HG03575 (cell line): ENCODE results near the gene HIGD1C.

Experiments used
- ATAC-seq: cut with Tn5 transposase; IDR thresholded peaks from one replicate; pipeline ENCODE4 v1.9.1; 2021; ENCODE audit not compliant: unreplicated experiment, insufficient number of reproducible peaks, low FRiP score; ENCODE audit errors: extremely low read depth

HIGD1C gene

GRCh38 chr12:50979369-50980052 is 27.2 kb downstream of the HIGD1C start:
- ATAC-seq: no peak

GRCh38 chr12:50980545-50980944 is 28.2 kb downstream of the HIGD1C start:
- ATAC-seq: no peak

GRCh38 chr12:50981319-50982239 is 29.2 kb downstream of the HIGD1C start:
- ATAC-seq: no peak

GRCh38 chr12:50984586-50985298 is 32.4 kb downstream of the HIGD1C start:
- no peak for ATAC-seq

GRCh38 chr12:50985322-50985721 is 33.0 kb downstream of the HIGD1C start:
- no peak for ATAC-seq

GRCh38 chr12:50986966-50987737 is 34.8 kb downstream of the HIGD1C start:
- ATAC-seq: no peak

- ATAC-seq: no peak
Measured at GRCh38 chr12:50988051-50988450, 35.7 kb downstream of the HIGD1C start.

- no peak for ATAC-seq
Measured at GRCh38 chr12:50988871-50989270, 36.5 kb downstream of the HIGD1C start.

- ATAC-seq: no peak
Measured at GRCh38 chr12:50990147-50990727, 37.9 kb downstream of the HIGD1C start.

GRCh38 chr12:50990791-50991190 is 38.4 kb downstream of the HIGD1C start:
- ATAC-seq: no peak

GRCh38 chr12:50991291-50991690 is 38.9 kb downstream of the HIGD1C start:
- no peak for ATAC-seq

GRCh38 chr12:50992819-50993218 is 40.5 kb downstream of the HIGD1C start:
- no peak for ATAC-seq

GRCh38 chr12:50999093-50999492 is 46.7 kb downstream of the HIGD1C start:
- ATAC-seq: no peak

- no peak for ATAC-seq
Measured at GRCh38 chr12:51000245-51000644, 47.9 kb downstream of the HIGD1C start.

GRCh38 chr12:51001799-51002198 is 49.5 kb downstream of the HIGD1C start:
- no peak for ATAC-seq

- no peak for ATAC-seq
Measured at GRCh38 chr12:51004504-51004903, 52.2 kb downstream of the HIGD1C start.

GRCh38 chr12:51005030-51005429 is 52.7 kb downstream of the HIGD1C start:
- ATAC-seq: no peak

- no peak for ATAC-seq
Measured at GRCh38 chr12:51005671-51006070, 53.3 kb downstream of the HIGD1C start.
